ENCODE measurements around the gene PHEX. TPM values are rescaled to one million over a fixed set of nuclear protein-coding genes. Genes with fewer than 3 reads are reported as not detected.

Gene PHEX
- 2.0 TPM for total RNA-seq

DNA sequence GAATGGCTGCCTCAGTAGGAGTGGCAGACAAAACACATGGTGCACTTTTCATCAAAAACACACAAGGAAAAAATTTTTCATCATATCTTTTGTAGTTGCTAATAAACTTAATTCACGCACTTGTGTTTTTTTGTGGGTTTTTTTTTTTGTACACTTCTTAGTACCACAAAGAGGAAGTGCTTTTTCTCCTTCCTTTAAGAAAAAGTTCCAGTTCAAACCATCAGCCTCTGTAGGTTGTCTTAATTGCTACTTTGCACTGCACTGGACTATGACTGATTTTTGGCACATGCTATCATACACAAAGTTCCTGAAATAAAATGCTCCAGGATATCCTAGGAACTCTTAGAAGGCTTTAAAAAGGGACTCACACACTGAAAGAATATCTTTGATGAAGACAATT is at the start of gene PHEX:
Gene PHEX (plus strand): TSS at position 242 of the 400 bp plus-strand sequence. CDS start 681 bp downstream, outside the sequence.
- FAIRE-seq (no peak), DNase-seq (ENCODE audit: low spot score in 2 of 2) (no peak)

DNA sequence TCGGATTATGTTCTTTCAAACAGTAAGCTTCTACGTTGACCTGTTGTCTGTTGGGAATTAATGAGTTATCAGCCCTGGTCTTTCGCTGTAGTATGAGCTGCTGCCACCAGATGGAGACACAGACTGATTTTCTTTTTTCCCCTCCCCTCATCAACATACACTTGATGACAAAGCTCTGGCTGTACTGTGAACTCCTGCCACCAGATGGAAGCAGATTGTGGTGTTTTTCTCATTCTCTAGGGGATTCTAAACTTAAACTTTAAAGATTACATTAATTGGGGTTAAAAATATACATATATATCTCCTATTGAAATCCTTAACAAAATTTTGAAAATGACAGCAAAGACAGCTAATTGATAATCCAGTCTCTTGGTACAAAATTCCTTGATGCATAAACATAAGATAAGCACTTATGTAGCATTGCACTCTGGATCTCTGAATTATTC is 46.8 kb upstream of the PHEX start:
- FAIRE-seq, result peak; percentile 94
- DNase-seq (ENCODE audit: low spot score in 2 of 2), result peak; percentile 22 to 46

- DNase-seq (ENCODE audit: low spot score in 2 of 2), result no peak
- FAIRE-seq, result no peak
Measured at GRCh38 chrX:21986596-21986995, 45.5 kb upstream of the PHEX start.

- FAIRE-seq (no peak), DNase-seq (ENCODE audit: low spot score in 2 of 2) (no peak)
Measured at GRCh38 chrX:21989384-21989783, 42.7 kb upstream of the PHEX start.

GRCh38 chrX:21990832-21991231 is 41.3 kb upstream of the PHEX start:
- no peak for DNase-seq (ENCODE audit: low spot score in 2 of 2)
- no peak for FAIRE-seq

- no peak for DNase-seq (ENCODE audit: low spot score in 2 of 2)
- FAIRE-seq, result no peak
Measured at GRCh38 chrX:21991504-21991903, 40.6 kb upstream of the PHEX start.

- DNase-seq (ENCODE audit: low spot score in 2 of 2) (no peak), FAIRE-seq (no peak)
Measured at GRCh38 chrX:21993265-21993664, 38.9 kb upstream of the PHEX start.

DNA sequence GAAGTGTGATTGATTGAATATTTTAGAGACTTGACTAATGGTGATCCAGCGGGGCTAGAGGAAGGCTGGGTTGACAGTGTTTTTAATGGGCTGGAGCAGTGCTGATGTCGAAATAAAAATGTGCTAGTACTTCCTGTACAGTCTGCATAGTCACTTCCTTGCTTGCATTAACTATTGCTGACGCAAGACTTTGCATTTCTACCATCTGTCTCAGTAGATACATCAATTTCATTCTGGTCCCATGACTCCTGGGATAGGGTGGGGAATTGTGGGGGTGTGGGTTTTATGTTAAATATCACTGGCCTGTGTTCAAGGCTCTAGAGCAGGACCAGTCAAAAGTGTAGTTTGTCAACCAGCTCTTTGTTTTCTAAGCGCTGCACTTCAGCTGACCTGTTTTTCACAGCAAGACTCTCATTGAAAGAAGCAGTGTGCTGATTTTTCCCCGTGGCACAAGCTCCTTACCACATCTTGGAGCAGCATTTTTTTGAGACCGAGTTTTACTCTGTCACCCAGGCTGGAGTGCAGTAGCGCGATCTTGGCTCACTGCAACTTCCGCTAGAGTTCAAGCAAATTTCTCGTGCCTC is 35.2 kb upstream of the PHEX start:
- no peak for FAIRE-seq
- no peak for DNase-seq (ENCODE audit: low spot score in 2 of 2)

DNA sequence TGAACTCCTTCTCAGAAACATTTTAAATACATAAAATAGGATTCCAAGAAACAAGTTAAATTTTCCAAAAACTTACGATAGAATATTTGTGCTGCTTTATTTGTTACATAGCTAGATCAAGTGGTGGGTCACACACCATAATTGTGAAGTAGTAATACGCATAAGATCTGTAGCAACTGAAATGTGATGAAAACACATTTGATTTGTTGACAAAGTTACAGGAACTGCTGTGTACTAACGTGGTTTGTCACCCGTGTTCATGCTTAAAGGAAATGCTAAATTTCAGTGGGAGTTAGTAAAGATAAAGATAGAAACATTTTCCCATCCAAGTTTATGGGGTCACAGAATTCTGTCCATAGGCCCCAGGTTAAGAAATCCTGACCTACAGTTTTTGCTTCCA is 34.1 kb upstream of the PHEX start:
- DNase-seq (ENCODE audit: low spot score in 2 of 2), result no peak
- FAIRE-seq, result no peak

GRCh38 chrX:22004866-22005265 is 27.3 kb upstream of the PHEX start:
- no peak for FAIRE-seq
- no peak for DNase-seq (ENCODE audit: low spot score in 2 of 2)

DNA sequence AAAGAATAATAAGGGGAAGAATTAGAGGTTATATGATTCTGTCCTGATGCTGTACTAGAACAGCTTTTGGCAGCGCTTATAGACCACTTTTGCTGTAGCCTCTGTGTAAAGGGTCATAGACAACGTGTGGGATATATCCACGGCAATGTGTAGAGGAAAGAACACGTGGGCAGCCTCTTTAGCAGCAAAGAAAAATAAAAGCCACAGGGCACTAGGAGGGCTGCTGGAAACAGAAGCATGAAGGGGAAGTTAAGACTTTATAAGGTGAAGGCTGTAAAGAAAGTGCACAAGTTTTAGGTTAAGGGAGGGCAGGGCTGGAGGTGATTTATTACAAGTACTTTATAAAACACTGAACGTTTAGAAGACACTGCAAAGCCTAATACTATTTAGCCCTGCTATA is 20.1 kb upstream of the PHEX start:
- FAIRE-seq (no peak), DNase-seq (ENCODE audit: low spot score in 2 of 2) (no peak)

DNA sequence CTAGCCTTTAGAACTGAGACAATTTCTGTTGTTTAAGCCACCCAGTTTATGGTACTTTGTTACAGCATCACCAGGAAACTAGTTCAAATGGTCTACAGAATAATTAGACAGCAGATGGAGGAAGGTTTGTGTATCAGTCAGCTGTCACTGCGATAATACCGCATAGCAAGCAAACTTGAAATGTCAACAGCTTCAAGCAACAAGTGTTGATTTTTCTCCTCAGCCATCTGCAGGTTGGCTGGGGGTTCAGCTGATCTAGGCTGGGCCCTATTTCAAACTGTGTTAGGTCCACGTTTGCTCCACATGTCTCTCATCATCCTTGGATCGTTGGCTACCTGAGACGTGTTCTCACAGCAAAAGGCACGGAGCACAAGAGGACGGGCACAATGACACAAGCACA is 19.2 kb upstream of the PHEX start:
- FAIRE-seq, result no peak

DNA sequence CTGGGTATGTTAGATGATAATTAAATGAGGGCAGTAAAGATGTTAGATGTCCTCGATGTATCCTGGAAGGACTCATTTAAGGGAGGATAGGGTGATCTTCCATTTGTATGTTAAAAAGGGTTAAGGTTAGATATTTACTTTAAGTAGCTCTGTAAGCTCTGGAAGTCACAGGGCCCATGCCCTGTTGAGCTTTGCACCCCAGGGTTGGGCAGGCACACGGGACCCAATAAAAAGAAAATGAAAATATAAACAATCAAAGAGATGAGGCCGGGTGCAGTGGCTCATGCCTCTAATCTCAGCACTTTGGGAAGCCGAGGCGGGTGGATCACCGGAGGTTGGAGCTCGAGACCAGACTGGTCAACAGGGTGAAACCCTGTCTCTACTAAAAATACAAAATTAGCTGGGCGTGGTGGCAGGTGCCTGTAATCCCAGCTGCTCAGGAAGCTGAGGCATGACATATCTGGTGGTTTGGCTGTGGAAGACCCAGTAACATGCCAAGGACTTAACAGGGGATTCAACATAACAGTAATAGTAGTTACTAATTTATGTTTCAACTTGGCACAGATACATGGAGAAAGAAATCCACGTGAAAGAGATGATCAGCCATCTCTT is 16.9 kb upstream of the PHEX start:
- FAIRE-seq (no peak), DNase-seq (ENCODE audit: low spot score in 2 of 2) (no peak)

More for the DNA sequence above, 19.2 kb upstream of the PHEX start:
- no peak for DNase-seq (ENCODE audit: low spot score in 2 of 2)

DNA sequence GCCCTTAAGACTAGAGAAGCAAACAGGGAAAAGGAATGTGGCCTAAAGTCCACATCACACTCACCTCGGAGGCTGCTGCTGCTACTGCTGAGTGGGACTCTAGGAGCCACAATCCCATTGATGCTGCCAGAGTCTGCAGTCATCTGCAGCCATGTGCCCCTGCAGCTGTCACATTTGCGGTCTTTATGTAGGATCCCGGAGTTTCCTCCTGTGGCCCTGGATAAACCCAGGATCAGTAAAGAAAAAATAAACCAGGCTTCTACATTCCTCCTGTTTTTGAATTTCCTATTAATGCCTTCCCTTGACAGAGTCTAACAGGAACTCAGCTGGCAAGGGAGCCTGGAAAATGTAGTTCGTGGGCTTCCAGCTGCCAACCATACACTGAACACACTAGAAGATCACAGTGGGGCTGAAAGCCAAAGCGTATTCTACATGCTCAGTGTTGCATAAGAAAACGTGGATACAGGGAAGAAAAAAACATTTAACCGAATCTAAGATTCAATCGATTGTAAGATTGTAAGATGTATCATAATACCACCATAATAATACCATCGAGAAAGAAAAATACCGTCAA is 10.3 kb upstream of the PHEX start:
- no peak for DNase-seq (ENCODE audit: low spot score in 2 of 2)

GRCh38 chrX:22024577-22024976 is 7.5 kb upstream of the PHEX start:
- DNase-seq (ENCODE audit: low spot score in 2 of 2) (no peak), FAIRE-seq (no peak)

More for the DNA sequence above, 10.3 kb upstream of the PHEX start:
- FAIRE-seq, result no peak

DNA sequence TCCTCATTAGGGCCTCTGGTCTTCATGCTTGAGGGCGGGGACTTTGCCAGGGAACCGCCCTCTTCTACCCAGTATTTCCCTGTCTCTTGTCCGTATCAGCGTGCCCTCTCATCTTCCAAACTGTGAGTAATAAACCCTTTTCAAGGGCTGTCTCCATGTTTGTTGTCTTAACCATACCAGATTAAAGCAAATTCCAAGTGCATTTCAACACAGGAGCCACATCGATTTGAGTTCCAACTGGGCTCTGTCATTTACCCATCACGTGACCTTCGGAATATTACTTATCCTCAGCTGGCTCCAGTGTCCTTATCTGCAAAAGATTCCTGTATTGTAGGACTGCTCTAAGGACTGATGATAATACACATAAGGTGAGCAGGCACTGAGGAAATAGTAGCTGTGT is 6.4 kb upstream of the PHEX start:
- DNase-seq (ENCODE audit: low spot score in 2 of 2), result no peak
- no peak for FAIRE-seq

DNA sequence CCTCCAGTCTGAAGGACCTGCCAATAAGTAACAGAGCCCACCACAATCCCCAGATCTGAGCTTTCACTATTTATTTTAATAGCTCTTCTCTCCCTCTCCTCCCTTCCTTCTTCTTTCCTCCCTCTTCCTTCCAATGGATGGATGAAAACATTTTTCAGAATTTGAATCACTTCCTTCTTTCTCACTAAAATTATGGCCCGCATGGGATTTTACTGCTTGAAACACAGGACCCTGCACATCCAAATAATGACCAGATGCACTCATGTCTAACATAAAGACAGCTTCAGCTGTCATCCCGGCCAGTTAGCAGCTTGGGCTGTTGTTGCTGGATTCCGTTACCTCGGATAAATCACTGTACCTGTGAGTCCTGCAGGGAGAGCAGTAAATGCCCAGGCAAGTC is 5.4 kb upstream of the PHEX start:
- no peak for DNase-seq (ENCODE audit: low spot score in 2 of 2)
- FAIRE-seq, result no peak

DNA sequence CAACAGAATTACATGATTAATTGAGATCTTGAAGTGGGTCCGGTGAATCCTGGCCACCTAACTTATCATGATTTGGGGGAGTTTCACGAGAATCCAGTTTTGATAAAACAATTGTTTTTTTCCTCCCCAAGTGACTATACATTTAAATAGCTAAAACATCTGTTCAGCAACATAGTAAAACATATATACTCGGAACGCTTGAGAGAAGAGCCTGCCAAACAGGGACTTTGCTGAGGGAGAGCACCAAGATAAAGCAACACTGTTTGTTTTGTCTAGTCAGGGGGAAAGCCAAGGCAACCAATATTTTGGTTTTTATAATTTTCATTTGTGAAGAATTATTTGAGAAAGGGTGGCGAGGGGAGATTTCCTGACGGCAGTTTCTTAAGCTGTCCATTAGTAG is 381 bp downstream of the PHEX start:
- FAIRE-seq (no peak), DNase-seq (ENCODE audit: low spot score in 2 of 2) (no peak)

GRCh38 chrX:22033818-22034217 is 1.7 kb downstream of the PHEX start:
- no peak for DNase-seq (ENCODE audit: low spot score in 2 of 2)
- FAIRE-seq, result no peak

DNA sequence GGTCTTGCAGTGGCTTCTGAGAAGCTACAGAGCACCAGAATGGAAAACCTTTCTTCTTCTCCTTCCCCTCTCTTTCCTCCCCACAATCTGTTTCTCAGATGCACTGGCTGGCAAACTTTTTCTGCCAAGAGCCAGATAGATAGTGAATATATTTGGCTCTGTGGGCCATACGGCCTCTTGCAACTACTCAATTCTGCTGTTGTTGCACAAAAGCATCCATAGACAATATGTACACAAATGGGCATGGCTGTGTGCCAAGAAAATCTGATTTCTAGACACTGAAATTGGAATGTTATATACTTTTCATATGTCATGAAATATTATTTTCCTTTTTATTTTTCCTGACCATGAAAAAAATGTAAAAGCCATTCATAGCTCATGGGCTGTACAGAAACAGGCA is 3.1 kb downstream of the PHEX start:
- no peak for DNase-seq (ENCODE audit: low spot score in 2 of 2)
- no peak for FAIRE-seq

DNA sequence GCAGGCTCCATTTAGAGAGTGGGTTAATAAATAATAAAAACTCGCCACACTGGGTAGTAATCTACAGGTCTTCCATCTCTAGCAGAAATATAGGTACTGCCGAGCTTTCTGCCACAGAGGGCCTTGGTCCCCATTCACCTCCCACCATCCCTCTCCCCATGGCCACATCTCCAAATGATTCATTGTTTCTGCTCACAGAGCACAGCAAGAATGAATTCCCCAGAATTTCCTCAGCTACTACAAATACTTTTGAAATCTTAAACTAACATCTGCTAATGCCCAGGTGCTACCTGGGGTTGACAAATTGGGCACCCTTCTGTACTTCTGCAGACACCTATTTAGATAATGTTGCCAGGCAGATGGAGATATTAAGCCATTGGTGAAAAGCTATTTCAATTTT is 5.1 kb downstream of the PHEX start:
- FAIRE-seq, result no peak
- DNase-seq (ENCODE audit: low spot score in 2 of 2), result no peak

GRCh38 chrX:22037911-22038537 is 5.9 kb downstream of the PHEX start:
- DNase-seq (ENCODE audit: low spot score in 2 of 2), result no peak
- no peak for FAIRE-seq
